AG10803 (cell line): Measurements from ENCODE around the gene CALCOCO1.
A peak's percentile ranks its signal among the peaks of the same experiment; 100 is the strongest.

Source experiments
- DNase-seq: peaks from one replicate; pipeline ENCODE4 v3.0.0; 2010; ENCODE audit warnings: low read depth
- H3K4me3 ChIP-seq: 2 replicates; pipeline ENCODE4 v1.5.1; 2011; ENCODE audit warnings: mild to moderate bottlenecking, low read length, control low read depth
- TF ChIP-seq, protein P1 (sequence below): conservative IDR thresholded peaks from 2 replicates; pipeline ENCODE4 v1.5.1; 2011; ENCODE audit warnings: mild to moderate bottlenecking, low read length, control low read depth, inconsistent platforms

The CALCOCO1 gene

DNA sequence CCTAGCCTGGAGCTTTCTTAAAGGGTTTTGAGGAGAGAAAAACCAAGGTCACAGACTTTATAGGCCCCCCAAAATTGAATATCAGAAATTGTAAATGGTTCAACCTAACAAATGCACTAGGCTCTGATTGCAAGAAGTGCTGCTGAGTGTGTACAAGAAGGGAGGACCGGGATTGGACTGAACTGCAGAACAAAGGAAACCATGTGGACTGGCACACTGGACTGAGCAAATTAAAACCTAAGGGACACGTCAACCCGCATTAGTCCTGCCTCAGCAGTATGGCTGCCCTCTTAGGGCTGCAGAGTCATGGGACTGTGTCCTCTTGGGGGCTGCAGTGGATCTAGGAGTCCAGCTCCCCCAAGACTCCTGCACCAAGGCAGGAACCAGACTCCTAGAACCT is 25.4 kb upstream of the CALCOCO1 start:
- TF ChIP-seq, protein P1, sequence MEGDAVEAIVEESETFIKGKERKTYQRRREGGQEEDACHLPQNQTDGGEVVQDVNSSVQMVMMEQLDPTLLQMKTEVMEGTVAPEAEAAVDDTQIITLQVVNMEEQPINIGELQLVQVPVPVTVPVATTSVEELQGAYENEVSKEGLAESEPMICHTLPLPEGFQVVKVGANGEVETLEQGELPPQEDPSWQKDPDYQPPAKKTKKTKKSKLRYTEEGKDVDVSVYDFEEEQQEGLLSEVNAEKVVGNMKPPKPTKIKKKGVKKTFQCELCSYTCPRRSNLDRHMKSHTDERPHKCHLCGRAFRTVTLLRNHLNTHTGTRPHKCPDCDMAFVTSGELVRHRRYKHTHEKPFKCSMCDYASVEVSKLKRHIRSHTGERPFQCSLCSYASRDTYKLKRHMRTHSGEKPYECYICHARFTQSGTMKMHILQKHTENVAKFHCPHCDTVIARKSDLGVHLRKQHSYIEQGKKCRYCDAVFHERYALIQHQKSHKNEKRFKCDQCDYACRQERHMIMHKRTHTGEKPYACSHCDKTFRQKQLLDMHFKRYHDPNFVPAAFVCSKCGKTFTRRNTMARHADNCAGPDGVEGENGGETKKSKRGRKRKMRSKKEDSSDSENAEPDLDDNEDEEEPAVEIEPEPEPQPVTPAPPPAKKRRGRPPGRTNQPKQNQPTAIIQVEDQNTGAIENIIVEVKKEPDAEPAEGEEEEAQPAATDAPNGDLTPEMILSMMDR, result no peak

DNA sequence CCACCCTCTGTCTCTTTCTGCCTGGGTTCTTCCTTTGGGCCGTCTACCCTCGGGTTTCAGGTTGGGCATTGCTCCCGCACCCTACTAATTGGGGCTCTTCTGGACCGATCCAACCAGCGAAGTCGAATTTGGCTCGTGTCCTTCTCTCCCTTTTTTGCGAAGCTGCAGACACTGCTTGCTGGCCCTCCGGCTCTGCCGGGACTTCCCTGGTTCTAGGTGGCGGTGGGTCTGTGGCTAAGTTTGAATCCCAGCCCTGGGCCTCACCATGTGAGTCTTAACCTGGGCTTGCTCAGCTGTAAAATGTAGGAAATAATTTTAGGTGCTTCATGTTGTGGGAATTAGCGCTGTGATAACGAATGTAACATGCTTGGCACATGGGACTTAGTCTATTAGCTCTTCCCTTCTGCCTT is 24.9 kb upstream of the CALCOCO1 start:
- DNase-seq, result no peak
- TF ChIP-seq, protein P1, result no peak
- no peak overlapping the region for H3K4me3 ChIP-seq

More for the DNA sequence above, 25.4 kb upstream of the CALCOCO1 start:
- H3K4me3 ChIP-seq, result no peak overlapping the region
- DNase-seq, result no peak

DNA sequence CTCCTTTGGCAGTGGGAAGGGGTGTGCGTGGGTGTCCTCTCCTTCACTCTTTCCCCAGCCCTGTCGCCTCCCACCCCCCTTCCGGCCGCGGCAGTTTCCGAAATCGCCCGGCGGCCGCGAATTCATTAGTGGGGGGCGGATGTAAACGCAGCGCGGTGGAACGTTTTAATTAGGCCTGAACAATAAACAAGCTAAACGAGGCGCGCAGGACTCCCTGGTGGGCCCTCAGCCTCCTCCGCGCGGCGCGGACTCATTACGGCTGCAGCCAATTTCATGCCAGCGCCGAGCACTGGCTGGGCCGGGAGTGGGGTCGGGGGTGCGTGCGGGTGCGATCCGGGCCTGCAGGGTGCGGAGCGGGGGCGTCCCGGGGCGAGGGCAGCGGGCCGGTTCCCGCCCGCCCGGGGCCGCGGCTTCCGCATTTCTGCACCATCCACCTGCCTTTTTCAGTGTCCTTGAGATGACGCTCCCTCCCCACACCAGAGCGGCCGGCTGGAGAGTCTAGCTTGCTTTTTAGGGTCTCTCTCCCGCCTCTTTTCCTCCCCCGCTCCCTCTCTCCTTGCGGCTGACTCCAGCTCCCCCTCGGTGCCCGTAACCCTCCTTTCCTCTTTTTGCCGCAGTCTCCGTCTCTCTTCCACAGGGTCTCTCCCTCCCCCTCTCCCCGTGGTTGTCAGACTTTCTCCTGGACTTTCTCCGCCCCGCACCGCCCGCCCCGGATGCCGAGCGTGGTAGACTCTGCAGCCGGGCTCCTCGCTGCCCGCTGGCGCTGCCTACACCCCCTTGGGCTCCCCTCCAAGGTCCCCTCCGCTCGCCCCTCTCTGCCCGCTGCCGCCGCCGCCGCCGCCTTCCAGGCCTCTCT is 24.3 kb upstream of the CALCOCO1 start, which contains the start of gene CISTR:
Gene CISTR, minus strand, starts transcription at position 644 of the 856 bp plus-strand sequence.
- no peak for DNase-seq
- TF ChIP-seq, protein P1, result no peak
- H3K4me3 ChIP-seq, result peak within 1 kb of the TSS; percentile 37

DNA sequence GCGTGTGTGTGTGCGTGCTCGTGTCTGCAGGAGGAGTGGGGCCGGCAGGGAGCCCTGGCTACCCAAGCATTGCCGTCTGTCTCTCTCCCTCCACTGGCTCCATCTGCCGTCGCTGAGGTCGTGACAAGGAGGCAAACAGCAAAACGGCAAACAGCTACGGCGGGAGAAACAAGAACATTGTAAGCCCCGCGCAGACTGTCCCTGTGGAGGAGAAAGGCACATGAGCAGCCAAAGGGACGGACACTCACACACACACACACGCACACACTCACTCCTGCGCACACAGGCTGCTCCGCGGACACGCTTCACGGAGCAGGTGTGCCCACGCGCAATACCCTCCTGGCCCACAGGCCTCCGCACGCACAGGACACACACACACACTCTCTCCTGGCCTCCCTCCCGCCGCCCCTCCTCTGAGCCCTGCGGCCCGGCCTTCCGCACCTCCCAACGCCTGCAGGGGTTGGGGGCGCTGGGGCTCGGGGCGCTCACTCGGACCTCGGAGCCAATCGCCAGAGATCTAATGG is 23.6 kb upstream of the CALCOCO1 start:
- no peak for DNase-seq
- H3K4me3 ChIP-seq, result peak overlapping the region; percentile 37
- TF ChIP-seq, protein P1, result no peak

DNA sequence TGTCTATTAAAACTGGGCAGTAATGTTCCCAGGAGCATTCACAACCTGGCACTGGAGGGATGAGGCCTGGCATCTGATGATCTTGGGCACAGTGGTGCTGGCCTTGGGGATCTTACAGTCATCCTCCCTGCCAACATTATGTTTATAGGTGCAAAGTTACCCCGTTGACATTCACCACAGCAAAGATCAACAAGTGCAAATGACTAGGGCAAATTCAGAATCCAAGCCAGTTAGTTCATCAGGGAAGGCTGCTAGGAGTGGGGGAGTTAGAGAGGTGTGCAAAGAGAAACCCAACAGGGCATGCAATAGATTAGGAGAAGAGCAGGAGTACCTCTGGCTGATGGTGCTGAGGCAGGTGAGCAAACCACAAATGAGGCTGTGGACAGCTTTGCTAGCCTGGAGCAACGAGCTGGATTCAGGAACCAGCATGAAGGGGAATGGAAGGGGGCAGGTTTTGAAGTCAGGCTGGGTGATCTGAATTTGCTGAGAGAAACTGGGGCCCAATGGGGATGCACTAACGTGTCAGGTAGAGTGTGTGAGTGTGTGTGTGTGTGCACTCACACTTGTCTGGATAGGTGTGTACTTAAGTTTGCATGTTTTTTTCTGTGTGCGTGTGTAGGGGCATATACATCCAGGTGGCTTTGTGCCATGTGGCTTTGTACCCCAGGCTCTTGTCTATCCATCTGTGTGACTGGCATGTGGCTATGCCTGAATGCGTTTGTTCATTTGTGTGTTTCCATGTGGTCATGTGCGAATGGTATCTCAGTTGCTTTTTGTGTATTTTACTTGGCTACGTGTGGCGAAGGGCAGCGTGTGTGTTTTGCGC is 22.9 kb upstream of the CALCOCO1 start:
- DNase-seq, result no peak
- TF ChIP-seq, protein P1, result no peak
- H3K4me3 ChIP-seq, result no peak overlapping the region

DNA sequence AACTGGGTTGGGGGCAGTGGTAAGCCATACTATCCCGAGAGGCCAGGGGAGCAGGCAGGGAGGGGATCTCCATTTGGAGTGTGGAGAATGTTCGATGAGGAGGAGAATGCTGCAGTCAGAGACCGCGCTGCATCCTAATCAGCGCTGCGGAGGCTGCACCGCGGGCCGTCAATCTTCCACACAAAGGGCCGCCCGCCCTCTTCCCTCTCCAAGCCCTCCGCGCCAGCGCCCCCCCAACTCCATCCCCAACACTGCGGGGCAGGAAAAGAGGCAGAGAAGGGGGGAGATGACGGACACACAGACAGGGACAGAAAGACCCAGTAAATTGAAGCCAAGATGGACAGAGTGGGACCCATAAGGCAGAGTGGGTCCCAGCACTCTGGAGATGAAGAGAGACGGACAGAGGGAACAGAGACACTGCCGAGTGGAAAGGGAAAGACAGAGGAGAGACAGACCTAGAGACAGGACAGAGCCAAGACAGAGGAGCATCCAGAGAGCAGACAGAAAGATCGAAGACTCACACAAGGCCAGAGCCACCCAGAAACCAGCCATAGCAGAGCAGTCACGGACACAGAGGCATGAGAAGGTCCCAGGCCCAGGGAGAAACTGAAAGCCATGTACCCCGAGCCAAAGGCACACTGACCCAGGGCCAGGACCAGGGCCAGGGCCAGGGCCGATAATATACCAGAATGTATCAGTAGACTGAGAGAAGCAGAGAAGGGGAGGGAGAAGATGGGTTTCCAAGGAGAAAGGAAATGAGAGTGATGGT is 21.0 kb upstream of the CALCOCO1 start:
- H3K4me3 ChIP-seq, result no peak overlapping the region
- DNase-seq, result no peak
- TF ChIP-seq, protein P1, result no peak
